Measurements from ENCODE around the gene LIPC. TPM values are rescaled to one million over a fixed set of nuclear protein-coding genes. Genes with fewer than 3 reads are reported as not detected.

The LIPC gene
- total and polyA plus RNA-seq, 10 of the 15 experiments (the other 5 are each of a cell fraction or from before 2014, with no cell fraction given) = 0.06 to 0.31 (median 0.16) TPM; not detected in 1

- H3K9me3 ChIP-seq (replicated peaks; ENCODE audit: control insufficient read depth, insufficient read depth, low read length) = no peaks in the 10 kb centered on the region; the same call in 2 of the 3 replicates
- H3K79me2 ChIP-seq (ENCODE audit: control insufficient read depth, insufficient read depth, low read length) = peaks cover 3% of the 10 kb centered on the region
- in situ Hi-C loops (cut with MboI) = no loop called here
- intact Hi-C loops (cut with micrococcal nuclease; ENCODE audit: unreplicated experiment) = no loop called here
- RAD21 ChIA-PET (ENCODE audit: unreplicated experiment) = no interaction called here
- H3K36me3 ChIP-seq (ENCODE audit: control insufficient read depth in 2 of 2, insufficient read depth in 2 of 2, low read length in 1 of 2) = no peaks in the 10 kb centered on the region
- ATAC-seq (no peak), FAIRE-seq (no peak), DNase-seq (ENCODE audit: low read depth, low spot score) (no peak)
- H3K4me2 ChIP-seq (ENCODE audit: control insufficient read depth, insufficient read depth) = no peak overlapping the region
- no peak for TF ChIP-seq USF2 (IDR thresholded peaks at IDR 0.05; ENCODE audit: borderline replicate concordance, low read depth, low read length)
- no peak for TF ChIP-seq RBBP5 (conservative IDR thresholded peaks at IDR 0.05)
- TF ChIP-seq ETV6 (conservative IDR thresholded peaks at IDR 0.05 in 1 of 2, IDR thresholded peaks at IDR 0.05 in 1 of 2; ENCODE audit: borderline replicate concordance in 1 of 2, low read depth in 1 of 2) = no peak
- TF ChIP-seq RELA (IDR thresholded peaks at IDR 0.05; ENCODE audit: borderline replicate concordance, partially characterized antibody) = no peak
- H3K27me3 ChIP-seq (replicated peaks in 1 of 2; ENCODE audit: control insufficient read depth in 2 of 2, insufficient read depth in 2 of 2, low read length in 1 of 2) = no peaks in the 10 kb centered on the region
- SMC1A ChIA-PET (ENCODE audit: uncharacterized antibody, unreplicated experiment) = interaction anchor here (1.0 to 2.7 kb wide), 2 partner anchors 8 to 45 kb away, joined by 4 to 18 read pairs; no protein-coding TSS in a partner anchor
- H3K9ac ChIP-seq (ENCODE audit: control insufficient read depth, insufficient read depth, low read length) = no peak overlapping the region
- whole genome bisulfite sequencing (ENCODE audit: insufficient coverage, insufficient replicate concordance, low lambda C conversion rate, missing lambda C conversion rate) = 92% methylated on average over 2 of the region's 2 CpGs
- CTCF ChIA-PET = no interaction called here
- POLR2A ChIA-PET = no interaction called here
- peaks cover 18% of the 10 kb centered on the region; the same call in 1 of the 2 replicates for H3K4me1 ChIP-seq (ENCODE audit: control insufficient read depth, insufficient read depth, low read length)
- H2AFZ ChIP-seq (ENCODE audit: control insufficient read depth, low read depth, low read length) = no peak overlapping the region
- H3K27ac ChIP-seq (ENCODE audit: control insufficient read depth, insufficient read depth) = no peak overlapping the region
- no peak overlapping the region for H3K4me3 ChIP-seq
- BruUV-seq (replicated peaks) = no TSS peak
- H4K20me1 ChIP-seq (ENCODE audit: control insufficient read depth, insufficient read depth) = no peaks in the 10 kb centered on the region
Observed at GRCh38 chr15:58466566-58466965, 34.8 kb downstream of the LIPC start.

DNA sequence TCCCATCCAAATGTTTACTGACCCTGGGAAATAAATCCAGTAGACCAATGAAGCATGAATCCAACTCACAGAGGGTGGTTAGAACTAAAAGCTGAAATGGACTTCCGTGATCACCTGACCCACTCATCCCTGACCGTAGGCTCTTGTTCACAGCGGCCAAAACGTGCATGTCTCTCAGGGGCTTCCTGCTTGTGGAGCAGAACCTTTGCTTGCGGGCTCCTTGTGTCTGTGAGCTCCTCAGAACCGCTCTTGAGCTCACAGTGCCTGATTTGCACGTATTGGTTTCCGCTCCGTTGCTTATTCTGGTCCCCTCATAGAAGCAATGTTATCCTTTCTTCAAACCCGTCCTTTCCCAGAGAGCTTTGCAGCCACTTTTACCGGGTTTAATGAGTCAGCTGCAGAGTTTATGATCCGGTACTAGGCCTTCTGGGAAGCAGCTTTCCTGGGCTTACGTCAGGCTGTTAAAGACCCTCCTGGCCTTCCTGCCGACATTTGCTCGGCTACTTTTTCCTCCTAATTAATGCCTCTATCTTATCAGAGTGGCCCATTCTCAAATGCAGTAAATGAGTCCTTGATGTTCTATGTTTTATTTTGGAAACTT, 35.4 kb downstream of the LIPC start:
- H3K79me2 ChIP-seq (ENCODE audit: control insufficient read depth, insufficient read depth, low read length) = peaks cover 4% of the 10 kb centered on the region
- ChIA-PET RAD21 (ENCODE audit: unreplicated experiment) (no interaction called here), POLR2A (no interaction called here), CTCF (no interaction called here), SMC1A (ENCODE audit: uncharacterized antibody, unreplicated experiment) (interaction anchor here (0.9 to 2.7 kb wide), 3 partner anchors 9 to 46 kb away, joined by 3 to 18 read pairs (median 4); no protein-coding TSS in a partner anchor)
- no peak overlapping the region for H3K4me3 ChIP-seq
- no peak for FAIRE-seq
- ATAC-seq = no peak
- H3K9me3 ChIP-seq (replicated peaks; ENCODE audit: control insufficient read depth, insufficient read depth, low read length) = no peaks in the 10 kb centered on the region; the same call in 2 of the 3 replicates
- intact Hi-C loops (cut with micrococcal nuclease; ENCODE audit: unreplicated experiment) (no loop called here), in situ Hi-C loops (cut with MboI) (no loop called here)
- no peak for DNase-seq (ENCODE audit: low read depth, low spot score)
- H2AFZ ChIP-seq (ENCODE audit: control insufficient read depth, low read depth, low read length) = no peak overlapping the region
- no TSS peak for BruUV-seq (replicated peaks)
- H3K27me3 ChIP-seq (replicated peaks in 1 of 2; ENCODE audit: control insufficient read depth in 2 of 2, insufficient read depth in 2 of 2, low read length in 1 of 2) = no peaks in the 10 kb centered on the region
- peaks cover 18% of the 10 kb centered on the region; the same call in 1 of the 2 replicates for H3K4me1 ChIP-seq (ENCODE audit: control insufficient read depth, insufficient read depth, low read length)
- no peak overlapping the region for H3K9ac ChIP-seq (ENCODE audit: control insufficient read depth, insufficient read depth, low read length)
- no peak overlapping the region for H3K4me2 ChIP-seq (ENCODE audit: control insufficient read depth, insufficient read depth)
- TF ChIP-seq RAD21 (IDR thresholded peaks at IDR 0.05; ENCODE audit: insufficient read depth, low read depth, low read length) (no peak), NFXL1 (IDR thresholded peaks at IDR 0.05; ENCODE audit: borderline replicate concordance) (no peak)
- H3K36me3 ChIP-seq (ENCODE audit: control insufficient read depth in 2 of 2, insufficient read depth in 2 of 2, low read length in 1 of 2) = no peaks in the 10 kb centered on the region
- H3K27ac ChIP-seq (ENCODE audit: control insufficient read depth, insufficient read depth) = no peak overlapping the region
- WGBS (ENCODE audit: insufficient coverage, insufficient replicate concordance, low lambda C conversion rate, missing lambda C conversion rate) = 72% methylated on average over 15 of the region's 15 CpGs
- H4K20me1 ChIP-seq (ENCODE audit: control insufficient read depth, insufficient read depth) = no peaks in the 10 kb centered on the region

All from GM12878 (cell line).